ENCODE measurements around the gene SULT1A3. TPM values are rescaled to one million over a fixed set of nuclear protein-coding genes. Genes with fewer than 3 reads are reported as not detected.
"Not testable (repeated sequence)": the region's sequence is repeated elsewhere in the genome, so short reads cannot be mapped to it uniquely, and the experiment has no call there.

Gene SULT1A3
- total RNA-seq (2014; rRNA removed), result 2.6 and 5.4 TPM in 2 replicates
- 3.9 TPM for polyA plus RNA-seq (2012)

DNA sequence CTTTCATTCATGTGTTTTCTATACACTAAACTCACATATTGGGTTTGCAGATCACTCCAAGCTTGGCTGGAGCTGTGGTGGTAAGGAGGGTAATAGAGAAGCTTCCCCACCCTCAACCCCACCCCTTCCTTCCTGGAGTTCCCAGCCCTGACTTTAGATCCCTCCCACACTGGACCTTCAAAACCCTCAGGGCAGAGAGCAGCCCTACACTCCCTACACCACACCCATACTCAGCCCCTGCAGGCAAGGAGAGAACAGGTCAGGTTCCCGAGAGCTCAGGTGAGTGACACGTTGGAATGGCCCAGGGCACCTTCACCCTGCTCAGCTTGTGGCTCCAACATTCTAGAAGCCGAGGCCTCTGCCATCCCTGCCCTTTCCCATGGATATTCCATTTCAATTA, at the start of gene SULT1A3:
Gene SULT1A3 (plus strand): TSS at position 207 of the 400 bp plus-strand sequence. CDS start 1,474 bp downstream, outside the sequence.
- DNase-seq (ENCODE audit: low read depth), result not testable (repeated sequence)

DNA sequence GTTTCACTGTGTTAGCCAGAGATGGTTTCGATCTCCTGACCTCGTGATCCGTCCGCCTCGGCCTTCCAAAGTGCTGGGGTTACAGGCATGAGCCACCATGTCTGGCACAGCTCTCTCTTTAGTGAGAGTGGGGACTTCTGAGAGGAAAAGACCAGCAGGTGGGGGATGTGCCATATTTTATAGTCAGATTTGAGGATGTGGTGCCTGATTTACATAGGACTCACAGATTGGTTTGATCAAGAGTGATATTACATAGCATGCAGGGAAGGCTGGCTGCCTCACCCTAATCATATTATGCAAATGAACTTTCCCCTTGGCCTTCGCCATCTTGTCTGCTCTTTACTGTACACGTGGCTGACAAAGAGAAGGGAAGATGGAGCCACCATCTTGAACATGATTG, 48.0 kb upstream of the SULT1A3 start:
- no peak for DNase-seq (ENCODE audit: low read depth)

DNA sequence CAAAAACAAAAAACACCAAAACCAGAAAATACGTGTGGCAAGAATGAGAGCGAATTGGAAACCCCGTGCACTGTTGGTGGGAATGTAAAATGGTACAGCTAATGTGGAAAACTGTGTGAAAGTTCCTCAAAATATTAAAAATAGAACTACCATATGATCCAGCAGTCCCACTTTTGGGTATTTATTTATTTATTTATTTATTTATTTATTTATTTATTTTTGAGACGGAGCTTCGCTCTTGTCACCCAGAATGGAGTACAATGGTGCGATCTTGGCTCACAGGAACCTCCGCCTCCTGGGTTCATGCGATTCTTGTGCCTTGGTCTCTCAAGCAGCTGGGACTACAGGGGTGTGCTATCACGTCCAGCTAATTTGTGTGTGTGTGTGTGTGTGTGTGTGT, 46.5 kb upstream of the SULT1A3 start:
- no peak for DNase-seq (ENCODE audit: low read depth)

DNA sequence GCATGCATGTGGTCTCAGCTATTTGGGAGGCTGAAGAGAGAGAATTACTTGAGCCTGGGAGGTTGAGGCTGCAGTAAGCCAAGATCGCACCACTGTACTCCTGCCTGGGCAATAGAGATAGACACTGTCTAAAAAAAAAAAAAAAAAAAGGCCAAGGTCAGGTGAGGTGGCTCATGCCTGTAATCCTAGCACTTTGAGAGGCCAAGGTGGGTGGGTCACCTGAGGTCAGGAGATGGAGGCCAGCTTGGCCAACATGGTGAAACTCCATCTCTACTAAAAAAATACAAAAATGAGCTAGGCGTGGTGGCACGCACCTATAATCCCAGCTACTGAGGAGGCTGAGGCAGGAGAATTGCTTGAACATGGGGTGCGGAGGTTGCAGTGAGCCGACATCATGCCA, 43.9 kb upstream of the SULT1A3 start:
- no peak for DNase-seq (ENCODE audit: low read depth)

DNA sequence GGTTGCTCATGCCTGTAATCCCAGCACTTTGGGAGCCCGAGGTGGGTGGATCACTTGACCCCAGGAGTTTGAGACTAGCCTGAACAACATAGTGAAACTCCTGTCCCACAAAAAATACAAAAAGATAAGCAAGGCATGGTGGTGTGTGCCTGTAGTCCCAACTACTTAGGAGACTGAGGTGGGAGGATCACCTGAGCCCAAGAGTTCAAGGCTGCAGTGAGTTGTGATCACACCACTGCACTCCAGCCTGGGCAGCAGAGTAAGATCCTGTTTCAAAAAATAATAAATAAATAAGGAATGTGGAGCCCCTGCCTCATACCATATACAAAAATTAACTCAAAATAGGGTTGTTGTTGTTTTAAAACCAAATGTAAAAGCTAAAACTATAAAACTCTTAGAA, 41.8 kb upstream of the SULT1A3 start:
- no peak for DNase-seq (ENCODE audit: low read depth)

DNA sequence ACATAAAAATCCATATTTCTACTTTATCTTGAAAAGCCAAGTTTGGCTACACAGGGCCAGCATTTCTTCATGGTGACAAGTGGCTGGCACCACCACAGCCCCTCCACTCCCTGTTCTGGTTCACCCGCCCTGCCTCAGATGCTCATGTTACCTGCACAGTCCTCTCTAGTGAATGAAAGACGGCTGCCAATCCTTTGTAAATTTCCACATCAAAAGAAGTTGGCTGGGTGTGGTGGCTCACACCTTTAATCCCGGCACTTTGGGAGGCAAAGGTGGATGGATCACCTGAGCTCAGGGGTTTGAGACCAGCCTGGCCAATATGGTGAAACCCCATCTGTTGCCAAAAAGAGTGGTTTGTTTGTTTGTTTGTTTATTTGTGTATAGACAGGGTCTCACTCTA, 35.5 kb upstream of the SULT1A3 start:
- no peak for DNase-seq (ENCODE audit: low read depth)

DNA sequence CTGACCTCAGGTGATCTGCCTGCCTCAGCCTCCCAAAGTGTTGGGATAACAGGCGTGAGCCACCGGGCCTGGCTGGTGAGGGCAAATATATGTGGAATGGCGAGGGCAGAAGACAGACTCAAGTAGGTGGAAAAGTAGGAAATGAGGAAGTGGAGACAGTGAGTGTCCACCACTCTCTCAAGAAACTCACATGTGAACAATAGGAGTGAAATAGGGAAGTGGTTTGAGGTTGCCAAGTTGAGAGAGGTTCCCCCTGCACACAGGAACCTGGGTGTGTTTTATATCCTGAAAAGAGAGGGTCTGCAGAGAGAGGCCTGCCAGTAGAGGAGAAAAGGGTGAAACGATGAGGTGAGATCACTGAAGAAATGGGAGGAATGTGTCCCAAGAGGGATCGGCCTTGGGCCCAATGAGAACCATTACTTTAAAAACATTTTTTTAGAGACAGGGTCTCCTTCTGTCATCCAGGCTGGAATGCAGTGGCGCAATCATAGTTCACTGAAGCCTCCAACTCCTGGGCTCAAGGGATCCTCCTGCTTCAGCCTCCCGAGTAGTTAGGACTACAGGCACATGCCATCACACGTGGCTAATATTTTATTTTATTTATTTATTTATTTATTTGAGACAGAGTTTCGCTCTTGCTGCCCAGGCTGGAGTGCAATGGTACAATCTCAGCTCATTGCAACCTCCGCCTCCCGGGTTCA, 32.7 kb upstream of the SULT1A3 start:
- no peak for DNase-seq (ENCODE audit: low read depth)

DNA sequence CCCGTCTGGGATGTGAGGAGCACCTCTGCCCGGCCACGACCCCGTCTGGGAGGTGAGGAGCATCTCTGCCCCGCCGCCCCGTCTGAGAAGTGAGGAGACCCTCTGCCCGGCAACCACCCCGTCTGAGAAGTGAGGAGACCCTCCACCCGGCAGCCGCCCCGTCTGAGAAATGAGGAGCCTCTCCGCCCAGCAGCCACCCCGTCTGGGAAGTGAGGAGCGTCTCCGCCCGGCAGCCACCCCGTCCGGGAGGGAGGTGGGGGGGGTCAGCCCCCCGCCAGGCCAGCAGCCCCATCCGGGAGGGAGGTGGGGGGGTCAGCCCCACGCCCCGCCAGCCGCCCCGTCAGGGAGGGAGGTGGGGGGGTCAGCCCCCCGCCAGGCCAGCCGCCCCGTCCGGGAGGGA, 30.3 kb upstream of the SULT1A3 start:
- not testable (repeated sequence) for DNase-seq (ENCODE audit: low read depth)

DNA sequence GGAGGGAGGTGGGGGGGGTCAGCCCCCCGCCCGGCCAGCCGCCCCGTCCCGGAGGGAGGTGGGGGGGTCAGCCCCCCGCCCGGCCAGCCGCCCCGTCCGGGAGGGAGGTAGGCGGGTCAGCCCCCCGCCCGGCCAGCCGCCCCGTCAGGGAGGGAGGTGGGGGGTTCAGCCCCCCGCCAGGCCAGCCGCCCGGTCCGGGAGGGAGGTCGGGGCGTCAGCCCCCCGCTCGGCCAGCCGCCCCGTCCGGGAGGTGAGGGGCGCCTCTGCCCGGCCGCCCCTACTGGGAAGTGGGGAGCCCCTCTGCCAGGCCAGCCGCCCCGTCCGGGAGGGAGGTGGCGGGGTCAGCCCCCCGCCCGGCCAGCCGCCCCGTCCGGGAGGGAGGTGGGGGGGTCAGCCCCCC, 29.6 kb upstream of the SULT1A3 start:
- DNase-seq (ENCODE audit: low read depth), result not testable (repeated sequence)

DNA sequence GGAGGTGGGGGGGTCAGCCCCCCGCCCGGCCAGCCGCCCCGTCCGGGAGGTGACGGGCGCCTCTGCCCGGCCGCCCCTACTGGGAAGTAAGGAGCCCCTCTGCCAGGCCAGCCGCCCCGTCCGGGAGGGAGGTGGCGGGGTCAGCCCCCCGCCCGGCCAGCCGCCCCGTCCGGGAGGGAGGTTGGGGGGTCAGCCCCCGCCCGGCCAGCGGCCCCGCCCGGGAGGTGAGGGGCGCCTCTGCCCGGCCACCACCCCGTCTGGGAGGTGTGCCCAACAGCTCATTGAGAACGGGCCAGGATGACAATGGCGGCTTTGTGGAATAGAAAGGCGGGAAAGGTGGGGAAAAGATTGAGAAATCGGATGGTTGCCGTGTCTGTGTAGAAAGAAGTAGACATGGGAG, 28.9 kb upstream of the SULT1A3 start:
- not testable (repeated sequence) for DNase-seq (ENCODE audit: low read depth)

DNA sequence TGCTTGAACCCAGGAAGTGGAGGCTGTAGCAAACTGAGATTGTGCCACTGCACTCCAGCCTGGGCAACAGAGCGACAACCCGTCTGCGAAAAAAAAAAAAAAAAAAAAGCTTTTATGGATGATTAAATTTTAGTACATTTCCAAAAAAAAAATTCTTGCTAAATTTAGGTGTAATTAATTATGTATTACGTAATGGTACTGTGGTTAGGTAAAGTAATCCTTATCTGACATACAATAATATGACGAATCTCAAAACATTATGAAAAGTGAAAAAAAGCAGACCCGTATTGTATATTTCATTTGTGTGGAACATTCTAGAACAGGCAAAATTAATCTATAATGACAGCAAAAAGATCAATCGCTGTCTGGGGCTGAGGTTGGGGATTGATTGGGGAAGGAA, 26.0 kb upstream of the SULT1A3 start:
- DNase-seq (ENCODE audit: low read depth), result no peak

DNA sequence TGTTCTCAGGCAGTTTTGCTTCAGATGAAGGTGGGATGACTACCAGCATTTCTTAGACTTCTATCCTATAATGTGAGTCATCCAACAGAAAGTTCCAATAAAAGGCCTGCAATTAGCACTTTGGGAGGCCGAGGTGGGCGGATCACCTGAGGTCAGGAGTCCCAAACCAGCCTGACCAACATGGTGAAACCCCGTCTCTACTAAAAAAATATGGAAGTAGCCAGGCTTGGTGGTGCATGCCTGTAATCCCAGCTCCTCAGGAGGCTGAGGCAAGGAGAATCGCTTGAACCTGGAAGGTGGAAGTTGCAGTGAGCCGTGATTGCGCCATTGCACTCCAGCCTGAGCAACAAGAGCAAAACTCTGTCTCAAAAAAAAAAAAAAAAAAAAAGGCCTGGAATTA, 22.2 kb upstream of the SULT1A3 start:
- not testable (repeated sequence) for DNase-seq (ENCODE audit: low read depth)

DNA sequence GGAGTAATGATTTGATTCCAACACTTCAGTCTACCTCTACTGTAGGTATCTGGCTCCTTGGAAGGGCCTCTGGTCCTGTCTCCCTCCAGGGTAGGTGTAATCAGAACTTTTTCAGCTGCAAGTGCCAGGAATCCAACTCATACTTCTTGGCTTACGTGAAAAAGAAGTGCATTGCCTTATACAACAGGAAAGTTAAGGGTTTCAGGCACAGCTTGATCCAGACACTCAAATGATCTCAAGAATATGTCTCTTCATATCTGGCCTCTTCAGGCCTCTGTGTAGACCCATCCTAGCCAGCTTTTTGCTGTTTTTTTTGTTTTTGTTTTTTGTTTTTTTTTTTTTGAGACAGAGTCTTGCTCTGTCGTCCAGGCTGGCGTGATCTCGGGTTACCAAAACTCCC, 19.9 kb upstream of the SULT1A3 start:
- DNase-seq (ENCODE audit: low read depth), result no peak

DNA sequence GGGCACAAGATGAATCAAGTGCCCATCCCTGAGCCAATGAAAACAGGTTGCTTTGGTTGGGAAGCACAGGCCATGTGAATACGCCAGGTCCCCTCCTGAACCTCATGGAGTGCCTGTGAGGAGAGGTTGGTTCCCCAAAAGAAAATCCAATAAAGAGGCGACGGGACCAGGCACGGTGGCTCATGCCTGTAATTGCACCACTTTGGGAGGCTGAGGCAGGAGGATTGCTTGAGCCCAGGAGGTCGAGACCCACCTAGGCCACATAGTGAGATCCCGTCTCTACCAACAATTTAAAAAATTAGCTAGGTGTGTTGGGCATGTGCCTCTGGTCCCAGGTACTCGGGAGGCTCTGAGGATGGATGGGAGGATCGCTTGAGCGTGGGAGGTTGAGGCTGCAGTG, 19.1 kb upstream of the SULT1A3 start:
- DNase-seq (ENCODE audit: low read depth), result no peak

DNA sequence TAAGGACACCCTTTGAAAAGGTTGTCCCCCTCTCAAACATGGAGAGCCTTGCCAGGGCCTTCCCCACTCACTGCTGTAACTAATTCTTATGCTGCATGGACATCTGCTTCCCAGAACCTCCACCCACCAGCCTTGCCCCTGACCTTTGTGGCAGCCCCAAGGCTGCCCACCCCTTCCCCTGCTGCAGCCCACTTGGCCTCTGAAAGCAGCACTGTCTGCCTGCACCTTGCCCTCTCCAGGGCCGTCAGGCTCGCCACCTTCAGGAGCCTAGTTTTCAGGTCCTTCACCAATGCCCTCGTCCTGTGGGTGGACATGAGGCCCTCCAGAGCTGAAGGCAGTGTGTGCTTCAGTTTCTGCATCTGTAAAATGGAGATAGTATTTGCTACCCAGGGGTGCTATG, 18.3 kb upstream of the SULT1A3 start:
- no peak for DNase-seq (ENCODE audit: low read depth)

DNA sequence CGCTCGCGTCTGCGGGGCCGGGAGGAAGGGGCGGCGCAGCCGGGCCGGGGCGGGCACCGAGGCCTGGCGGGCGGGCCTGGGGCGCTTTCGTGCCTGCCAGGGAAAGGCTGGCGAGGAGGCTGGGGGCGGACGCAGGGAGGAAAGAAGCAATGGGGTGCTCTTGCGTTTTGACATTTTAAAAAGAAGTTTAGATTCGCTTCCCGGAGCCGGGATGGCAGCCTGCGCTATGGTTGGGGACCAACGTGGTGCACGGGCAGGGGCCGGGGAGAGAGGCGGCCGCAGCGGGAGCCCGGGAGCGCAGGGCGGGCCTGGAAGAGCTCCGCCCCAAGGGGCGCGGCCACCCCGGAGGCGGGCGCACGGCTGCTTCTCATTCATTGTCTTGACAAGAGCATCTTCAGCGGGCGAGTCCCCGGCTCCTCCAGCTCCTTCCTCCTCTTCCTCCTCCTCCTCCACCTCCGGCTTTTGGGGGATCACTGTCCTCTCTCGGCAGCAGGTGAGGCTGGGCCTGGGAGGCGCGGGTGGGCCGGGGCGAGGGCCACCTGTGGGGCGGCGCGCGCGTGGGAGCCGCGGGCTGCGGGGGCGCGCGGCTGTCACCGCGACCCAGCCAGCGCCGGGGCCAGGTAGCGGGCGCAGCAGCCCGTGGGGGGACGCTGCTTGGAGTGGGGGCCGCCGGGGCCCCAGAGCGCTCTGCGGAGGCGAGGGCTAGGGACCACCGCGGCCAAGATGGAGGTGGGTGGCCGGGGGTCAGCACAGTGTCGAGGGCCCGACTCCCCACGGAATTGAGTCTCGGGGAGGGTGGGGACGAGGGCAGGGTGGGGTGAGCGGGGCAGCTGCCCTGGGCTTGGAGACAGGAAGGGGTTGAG, 15.6 kb upstream of the SULT1A3 start, which contains the start of gene CORO1A:
Gene CORO1A (plus strand): TSS at position 370 of the 863 bp plus-strand sequence. CDS start 1,608 bp downstream, outside the sequence.
- peak; percentile 59 for DNase-seq (ENCODE audit: low read depth)

DNA sequence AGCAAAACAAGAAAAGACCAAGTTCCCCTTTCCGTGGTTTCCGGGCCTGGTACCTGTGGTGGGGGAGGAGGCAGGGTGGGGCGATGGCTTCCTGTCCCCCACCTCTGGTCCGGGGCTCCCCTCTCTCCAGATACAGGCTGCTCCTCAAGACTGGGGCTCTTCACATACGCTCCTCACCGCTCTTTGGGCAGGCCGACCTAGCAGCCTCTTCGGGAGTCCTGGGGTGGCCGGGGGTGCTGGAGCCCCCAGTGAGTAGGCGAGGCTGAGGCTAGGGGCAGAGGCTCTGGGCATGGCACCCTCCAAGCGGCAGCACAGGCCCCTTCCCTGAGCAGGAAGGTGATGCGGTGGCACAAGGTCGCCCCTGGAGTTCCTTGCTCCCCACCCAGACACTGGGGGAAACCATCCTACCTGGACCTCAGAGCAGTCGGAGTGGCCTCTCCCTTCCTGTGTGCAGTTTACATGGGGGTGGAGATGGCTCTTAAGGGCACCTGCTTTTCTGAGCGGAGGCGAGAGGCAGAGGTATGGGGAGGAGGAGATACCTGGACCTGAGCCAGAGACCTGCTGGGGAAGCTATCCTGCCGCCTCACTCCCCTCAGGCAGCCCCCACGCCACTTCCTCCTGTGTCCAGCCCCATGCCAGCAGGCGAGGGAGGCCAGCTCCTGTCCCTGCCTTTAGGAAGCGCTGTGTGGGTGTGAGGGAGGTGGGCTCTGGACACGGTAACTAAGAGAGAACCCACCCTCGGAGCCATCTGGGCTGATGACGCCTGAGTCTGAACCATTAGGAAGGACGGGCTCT, 14.8 kb upstream of the SULT1A3 start:
- no peak for DNase-seq (ENCODE audit: low read depth)

DNA sequence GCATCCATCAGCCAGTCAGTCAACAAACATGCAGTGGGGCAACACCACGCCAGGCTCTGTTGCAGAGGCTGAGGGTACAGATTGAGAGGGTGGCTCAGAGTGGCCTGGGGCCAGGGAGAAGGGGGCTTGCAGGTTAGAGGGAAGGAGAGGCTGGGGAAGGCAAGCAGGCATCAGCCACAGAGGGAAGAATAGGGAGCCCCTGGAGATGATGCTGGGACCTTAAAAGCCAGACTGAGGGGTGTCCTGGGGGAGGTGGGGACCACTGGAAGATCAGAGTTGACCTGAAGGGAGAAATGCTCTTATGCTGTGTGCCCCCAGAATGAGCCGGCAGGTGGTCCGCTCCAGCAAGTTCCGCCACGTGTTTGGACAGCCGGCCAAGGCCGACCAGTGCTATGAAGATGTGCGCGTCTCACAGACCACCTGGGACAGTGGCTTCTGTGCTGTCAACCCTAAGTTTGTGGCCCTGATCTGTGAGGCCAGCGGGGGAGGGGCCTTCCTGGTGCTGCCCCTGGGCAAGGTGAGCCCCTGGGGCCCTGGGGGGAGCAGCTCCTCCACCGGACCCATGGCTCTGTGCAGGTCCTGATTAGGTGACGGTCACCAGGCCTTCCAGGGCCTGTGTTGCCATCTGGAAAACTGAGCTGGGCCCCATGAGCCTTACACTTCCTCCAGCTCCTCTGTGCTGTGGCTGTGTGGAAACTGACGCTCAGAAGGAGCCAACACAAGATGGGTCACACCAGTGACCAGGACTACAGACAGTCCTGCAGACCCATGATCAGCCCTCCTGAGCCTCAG, 14.0 kb upstream of the SULT1A3 start:
- DNase-seq (ENCODE audit: low read depth), result no peak

DNA sequence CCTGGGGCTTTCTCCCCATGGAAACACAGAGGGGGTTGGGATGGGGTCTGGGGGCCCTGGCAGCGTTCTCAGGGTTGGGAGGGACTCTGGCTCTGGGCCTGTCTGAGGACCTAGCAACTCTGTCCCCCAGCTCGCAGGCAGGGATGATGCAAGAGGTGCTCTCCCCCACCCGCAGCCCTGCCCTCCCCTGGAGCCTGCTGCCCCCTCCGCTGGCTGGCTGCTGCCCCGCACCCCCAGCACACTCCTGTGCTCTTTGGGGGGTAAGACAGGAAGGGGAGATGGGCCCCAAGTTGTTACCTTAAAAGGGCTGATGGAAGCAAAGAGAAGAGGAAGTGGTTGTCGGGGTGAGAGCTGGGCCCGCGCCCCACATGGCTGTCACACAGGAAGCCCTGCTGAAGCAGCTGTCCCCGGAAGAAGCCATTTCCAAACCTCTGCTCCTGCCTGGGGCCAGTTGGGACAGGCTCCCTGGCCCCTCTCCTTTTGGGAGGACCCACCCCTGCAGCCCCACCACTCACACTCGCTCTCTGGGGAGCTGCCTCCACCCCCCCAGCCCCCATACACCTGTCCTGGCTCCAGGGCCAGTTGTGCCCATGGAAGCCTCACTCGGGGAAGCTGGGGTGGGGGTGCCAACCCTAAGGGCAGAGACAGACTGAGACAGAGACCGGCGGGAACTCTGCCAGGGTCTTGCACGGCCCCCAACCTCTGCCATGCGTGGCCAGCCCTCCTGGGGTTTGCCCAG, 13.2 kb upstream of the SULT1A3 start:
- no peak for DNase-seq (ENCODE audit: low read depth)

DNA sequence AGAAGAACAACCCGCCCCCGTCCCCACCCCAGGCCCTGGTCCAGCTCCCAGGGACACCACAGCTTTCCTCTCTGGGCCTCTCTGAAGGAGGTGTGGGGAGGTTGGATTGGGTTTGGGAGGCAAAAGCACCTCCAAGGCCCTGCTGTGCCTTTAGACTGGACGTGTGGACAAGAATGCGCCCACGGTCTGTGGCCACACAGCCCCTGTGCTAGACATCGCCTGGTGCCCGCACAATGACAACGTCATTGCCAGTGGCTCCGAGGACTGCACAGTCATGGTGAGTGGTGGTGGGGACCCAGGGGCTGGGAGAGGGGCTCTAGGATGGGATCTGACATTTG, 12.6 kb upstream of the SULT1A3 start:
- no peak for DNase-seq (ENCODE audit: low read depth)
